Endothelial cell of umbilical vein (primary cell): ENCODE results near the gene DNAJC30.

ENCODE experiments used
- CTCF ChIP-seq, 2 donors: IDR thresholded peaks; 1 replicate in 1 of 2; 2 replicates in 1 of 2; pipeline ENCODE4 v1.5.1; 2011; ENCODE audit warnings: low read length in 2 of 2, mild to moderate bottlenecking in 2 of 2, moderate library complexity in 2 of 2, control low read depth in 1 of 2, inconsistent platforms in 1 of 2, low read depth in 1 of 2; ENCODE audit not compliant: insufficient read depth in 1 of 2; ENCODE audit errors: extremely low read depth in 1 of 2
- EZH2 ChIP-seq: IDR thresholded peaks from 2 replicates; pipeline ENCODE4 v1.6.1; 2012; ENCODE audit warnings: borderline replicate concordance, low read depth, mild to moderate bottlenecking, moderate library complexity, low read length, inconsistent platforms; ENCODE audit not compliant: severe bottlenecking
- MAX ChIP-seq: IDR thresholded peaks from 2 replicates; pipeline ENCODE4 v1.6.1; 2011; ENCODE audit not compliant: insufficient read depth, insufficient read length
- POLR2A ChIP-seq: IDR thresholded peaks from 2 replicates; pipeline ENCODE4 v1.6.1; 2012; ENCODE audit warnings: low read depth, mild to moderate bottlenecking, control low read depth, low read length
- POLR2AphosphoS5 ChIP-seq: IDR thresholded peaks from 2 replicates; pipeline ENCODE4 v1.6.1; 2012; ENCODE audit warnings: low read depth, mild to moderate bottlenecking, control low read depth, low read length, moderate library complexity; ENCODE audit not compliant: insufficient read depth

- TF ChIP-seq POLR2A = no peak
- no peak for TF ChIP-seq CTCF (IDR thresholded peaks at IDR 0.05; ENCODE audit: extremely low read depth in 1 of 2, insufficient read depth in 1 of 2, low read depth in 1 of 2, low read length in 2 of 2)
- TF ChIP-seq EZH2 = no peak
- no peak for TF ChIP-seq POLR2AphosphoS5
- TF ChIP-seq MAX = no peak
Observed at GRCh38 chr7:73699370-73700068, 16.3 kb upstream of the DNAJC30 start.
